DND-41 (cell line): ENCODE measurements around the gene PTPN7.

Experiments used
- ATAC-seq: fragments of 200-7000 bp; cut with Tn5 transposase; 3 replicates; pipeline ENCODE4 v1.9.1; 2021; ENCODE audit warnings: low read depth; ENCODE audit not compliant: insufficient read depth
- DNase-seq: peaks from one replicate; pipeline ENCODE4 v3.0.0-alpha.2; 2020
- H2AFZ ChIP-seq: 2 replicates; pipeline ENCODE4 v1.6.0; 2012; ENCODE audit warnings: low read depth, low read length
- H3K27ac ChIP-seq: 2 replicates; pipeline ENCODE4 v1.5.1; 2012; ENCODE audit warnings: low read length, inconsistent platforms
- H3K27me3 ChIP-seq: fragments of 200-600 bp; sonication (generic); 2 replicates; pipeline ENCODE4 v1.6.0; 2012; ENCODE audit warnings: low read length, mild to moderate bottlenecking, inconsistent platforms; ENCODE audit not compliant: insufficient read depth, poor library complexity
- H3K36me3 ChIP-seq: 2 replicates; pipeline ENCODE4 v1.5.1; 2012; ENCODE audit warnings: low read length, inconsistent platforms; ENCODE audit not compliant: insufficient read depth
- H3K4me1 ChIP-seq: 2 replicates; pipeline ENCODE4 v1.5.1; 2012; ENCODE audit warnings: mild to moderate bottlenecking, low read length; ENCODE audit not compliant: insufficient read depth
- H3K4me2 ChIP-seq: 2 replicates; pipeline ENCODE4 v1.6.0; 2012; ENCODE audit warnings: mild to moderate bottlenecking, moderate library complexity, low read length, inconsistent platforms; ENCODE audit not compliant: insufficient read depth
- H3K4me3 ChIP-seq, 2 experiments: fragments of 200-600 bp in 1 of 2; shearing (Covaris generic) in 1 of 2; 2 replicates each; pipeline ENCODE4 v1.5.1; 2012 to 2016; ENCODE audit warnings: inconsistent platforms in 2 of 2, low read length in 2 of 2, mild to moderate bottlenecking in 2 of 2, low read depth in 1 of 2, moderate library complexity in 1 of 2
- H3K79me2 ChIP-seq: 2 replicates; pipeline ENCODE4 v1.6.0; 2012; ENCODE audit warnings: low read length, inconsistent platforms; ENCODE audit not compliant: insufficient read depth
- H3K9ac ChIP-seq: 2 replicates; pipeline ENCODE4 v1.6.0; 2012; ENCODE audit warnings: low read depth, mild to moderate bottlenecking, inconsistent platforms, low read length, moderate library complexity
- H3K9me3 ChIP-seq: 2 replicates; pipeline ENCODE4 v1.5.1; 2012; ENCODE audit warnings: low read length, moderate library complexity, mild to moderate bottlenecking, inconsistent platforms; ENCODE audit not compliant: insufficient read depth, severe bottlenecking
- H4K20me1 ChIP-seq: 2 replicates; pipeline ENCODE4 v1.6.0; 2012; ENCODE audit warnings: low read length; ENCODE audit not compliant: insufficient read depth
- EZH2 ChIP-seq: IDR thresholded peaks from 3 replicates; pipeline ENCODE4 v1.6.1; 2012; ENCODE audit warnings: borderline replicate concordance, low read depth, mild to moderate bottlenecking, moderate library complexity, low read length, inconsistent platforms; ENCODE audit not compliant: severe bottlenecking
- TF ChIP-seq, protein P1 (sequence below): IDR thresholded peaks from 2 replicates; pipeline ENCODE4 v1.5.1; 2012; ENCODE audit warnings: borderline replicate concordance, low read length, moderate library complexity, mild to moderate bottlenecking; ENCODE audit not compliant: poor library complexity, severe bottlenecking; ENCODE audit errors: extremely low read depth

The PTPN7 gene

DNA sequence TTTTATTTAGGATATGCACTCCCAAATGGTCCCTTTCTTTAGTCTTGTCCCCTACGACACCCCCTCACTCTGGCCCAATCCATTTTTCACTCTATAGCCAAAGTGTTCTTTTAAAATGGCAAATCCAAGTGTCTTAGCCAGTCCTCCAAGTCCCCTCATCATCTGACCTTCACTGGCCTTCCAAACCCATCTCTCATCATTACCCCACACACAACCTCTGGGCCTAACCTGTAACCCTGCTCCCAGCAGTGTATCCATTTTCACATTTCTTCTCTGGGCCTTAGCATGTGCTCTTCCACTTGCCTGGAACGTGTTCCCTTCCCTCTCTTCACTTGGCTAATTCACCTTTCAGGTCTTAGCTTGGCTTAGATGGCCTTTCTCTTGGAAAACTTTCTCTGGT is 9.4 kb downstream of the PTPN7 start:
- Histone ChIP-seq H2AFZ (no peak overlapping the region), H3K9ac (no peak overlapping the region), H3K27me3 (no peaks in the 10 kb centered on the region), H3K79me2 (no peaks in the 10 kb centered on the region), H3K36me3 (peaks cover 79% of the 10 kb centered on the region), H3K4me1 (peaks cover under 1% of the 10 kb centered on the region; the same call in 1 of the 2 replicates), H4K20me1 (no peaks in the 10 kb centered on the region), H3K4me2 (no peak overlapping the region), H3K27ac (no peak overlapping the region), H3K9me3 (no peaks in the 10 kb centered on the region), H3K4me3 (no peak overlapping the region)
- TF ChIP-seq, protein P1, sequence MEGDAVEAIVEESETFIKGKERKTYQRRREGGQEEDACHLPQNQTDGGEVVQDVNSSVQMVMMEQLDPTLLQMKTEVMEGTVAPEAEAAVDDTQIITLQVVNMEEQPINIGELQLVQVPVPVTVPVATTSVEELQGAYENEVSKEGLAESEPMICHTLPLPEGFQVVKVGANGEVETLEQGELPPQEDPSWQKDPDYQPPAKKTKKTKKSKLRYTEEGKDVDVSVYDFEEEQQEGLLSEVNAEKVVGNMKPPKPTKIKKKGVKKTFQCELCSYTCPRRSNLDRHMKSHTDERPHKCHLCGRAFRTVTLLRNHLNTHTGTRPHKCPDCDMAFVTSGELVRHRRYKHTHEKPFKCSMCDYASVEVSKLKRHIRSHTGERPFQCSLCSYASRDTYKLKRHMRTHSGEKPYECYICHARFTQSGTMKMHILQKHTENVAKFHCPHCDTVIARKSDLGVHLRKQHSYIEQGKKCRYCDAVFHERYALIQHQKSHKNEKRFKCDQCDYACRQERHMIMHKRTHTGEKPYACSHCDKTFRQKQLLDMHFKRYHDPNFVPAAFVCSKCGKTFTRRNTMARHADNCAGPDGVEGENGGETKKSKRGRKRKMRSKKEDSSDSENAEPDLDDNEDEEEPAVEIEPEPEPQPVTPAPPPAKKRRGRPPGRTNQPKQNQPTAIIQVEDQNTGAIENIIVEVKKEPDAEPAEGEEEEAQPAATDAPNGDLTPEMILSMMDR, result no peak
- TF ChIP-seq EZH2, result no peak
- ATAC-seq, result no peak
- DNase-seq, result no peak

DNA sequence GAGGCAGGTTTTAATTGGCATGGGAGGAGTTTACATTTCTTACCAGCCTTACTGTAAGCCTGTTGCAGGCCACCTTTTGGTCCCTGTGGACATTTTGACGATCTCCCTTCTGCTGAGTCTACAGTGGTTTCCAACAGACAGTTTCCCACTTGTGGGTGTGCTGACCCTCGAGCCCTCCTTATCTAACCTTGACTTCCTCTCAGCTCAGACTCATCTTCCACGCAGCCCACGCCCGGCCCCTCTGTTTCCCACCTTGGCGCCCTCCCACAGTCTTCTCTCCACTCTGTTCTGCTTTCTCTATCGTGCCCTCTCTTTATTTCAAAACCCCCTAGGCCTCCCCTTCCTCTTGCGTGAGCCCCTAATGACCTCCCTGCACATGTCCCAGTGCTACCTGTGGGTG is 9.8 kb downstream of the PTPN7 start:
- Histone ChIP-seq H3K27ac (no peak overlapping the region), H3K4me3 (no peak overlapping the region), H3K79me2 (no peaks in the 10 kb centered on the region), H4K20me1 (no peaks in the 10 kb centered on the region), H3K4me1 (peaks cover 5% of the 10 kb centered on the region), H3K9me3 (no peaks in the 10 kb centered on the region), H3K27me3 (no peaks in the 10 kb centered on the region), H3K4me2 (no peak overlapping the region), H3K36me3 (peaks cover 76% of the 10 kb centered on the region), H3K9ac (no peak overlapping the region), H2AFZ (no peak overlapping the region)
- ATAC-seq (no peak), DNase-seq (no peak)
- TF ChIP-seq, protein P1, result no peak
- no peak for TF ChIP-seq EZH2

DNA sequence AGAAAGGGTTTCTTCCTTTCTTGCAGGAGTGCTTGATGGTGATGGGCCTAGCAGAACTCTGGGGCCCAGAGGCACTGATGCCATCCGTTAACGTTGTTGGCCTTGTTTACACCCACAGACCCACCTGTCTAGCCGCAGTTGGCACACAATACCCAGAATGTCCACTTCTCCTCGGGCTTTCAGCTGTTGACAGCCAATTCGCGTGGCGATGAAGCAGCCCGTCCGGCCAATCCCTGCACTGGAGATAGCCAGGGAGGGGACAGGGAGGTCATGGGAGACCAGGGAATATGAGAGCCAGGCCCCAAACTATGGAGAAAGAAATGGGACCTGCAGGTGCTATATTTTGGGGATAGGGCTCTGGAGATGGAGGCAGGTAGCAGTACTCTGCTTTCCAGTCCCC is 10.2 kb downstream of the PTPN7 start:
- Histone ChIP-seq H3K79me2 (peaks cover 1% of the 10 kb centered on the region; the same call in 1 of the 2 replicates), H3K4me3 (no peak overlapping the region), H3K4me1 (peaks cover 9% of the 10 kb centered on the region), H3K9me3 (no peaks in the 10 kb centered on the region), H3K4me2 (no peak overlapping the region), H3K27me3 (no peaks in the 10 kb centered on the region), H3K36me3 (peaks cover 71% of the 10 kb centered on the region), H4K20me1 (no peaks in the 10 kb centered on the region), H3K27ac (no peak overlapping the region), H2AFZ (no peak overlapping the region), H3K9ac (no peak overlapping the region)
- ATAC-seq, result no peak
- no peak for TF ChIP-seq EZH2
- TF ChIP-seq, protein P1, result no peak
- DNase-seq, result no peak

DNA sequence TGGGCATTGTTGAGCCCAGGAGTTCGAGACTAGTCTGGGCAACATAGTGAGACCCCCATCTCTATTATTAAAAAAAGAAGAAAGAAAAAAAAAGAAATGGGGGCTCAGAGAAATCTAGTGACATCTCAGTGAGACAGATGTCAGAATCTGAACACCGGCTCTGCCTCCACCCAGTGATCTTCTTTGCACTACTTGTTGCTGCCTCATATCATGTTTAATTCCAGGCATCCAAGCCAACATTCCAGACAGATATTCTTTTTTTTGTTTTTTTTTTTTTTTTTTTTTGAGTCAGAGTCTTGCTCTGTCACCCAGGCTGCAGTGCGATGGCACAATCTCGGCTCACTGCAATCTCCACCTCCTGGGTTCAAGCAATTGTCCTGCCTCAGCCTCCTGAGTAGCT is 10.8 kb downstream of the PTPN7 start:
- Histone ChIP-seq H3K27me3 (no peaks in the 10 kb centered on the region), H3K79me2 (peaks cover 7% of the 10 kb centered on the region), H3K9me3 (no peaks in the 10 kb centered on the region), H3K4me1 (peaks cover 14% of the 10 kb centered on the region), H3K4me3 (no peak overlapping the region), H3K27ac (no peak overlapping the region), H3K4me2 (no peak overlapping the region), H4K20me1 (no peaks in the 10 kb centered on the region), H3K36me3 (peaks cover 65% of the 10 kb centered on the region), H2AFZ (no peak overlapping the region), H3K9ac (no peak overlapping the region)
- no peak for TF ChIP-seq EZH2
- TF ChIP-seq, protein P1, result no peak
- ATAC-seq (no peak), DNase-seq (no peak)
